G401.6 (cell line): ENCODE data around the gene FBRSL1.
"Not testable (repeated sequence)": the region's sequence is repeated elsewhere in the genome, so short reads cannot be mapped to it uniquely, and the experiment has no call there.

ENCODE experiments used
- FAIRE-seq: peaks from 2 replicates; lab custom pipeline; 2012; peaks lifted over from hg19 to GRCh38; lab: Jason Lieb, UNC

The FBRSL1 gene

GRCh38 chr12:132471858-132472255 is 18.1 kb upstream of the FBRSL1 start:
- FAIRE-seq = no peak

GRCh38 chr12:132472386-132472785 is 17.6 kb upstream of the FBRSL1 start:
- FAIRE-seq = no peak

GRCh38 chr12:132474237-132474741 is 15.7 kb upstream of the FBRSL1 start:
- no peak for FAIRE-seq

DNA sequence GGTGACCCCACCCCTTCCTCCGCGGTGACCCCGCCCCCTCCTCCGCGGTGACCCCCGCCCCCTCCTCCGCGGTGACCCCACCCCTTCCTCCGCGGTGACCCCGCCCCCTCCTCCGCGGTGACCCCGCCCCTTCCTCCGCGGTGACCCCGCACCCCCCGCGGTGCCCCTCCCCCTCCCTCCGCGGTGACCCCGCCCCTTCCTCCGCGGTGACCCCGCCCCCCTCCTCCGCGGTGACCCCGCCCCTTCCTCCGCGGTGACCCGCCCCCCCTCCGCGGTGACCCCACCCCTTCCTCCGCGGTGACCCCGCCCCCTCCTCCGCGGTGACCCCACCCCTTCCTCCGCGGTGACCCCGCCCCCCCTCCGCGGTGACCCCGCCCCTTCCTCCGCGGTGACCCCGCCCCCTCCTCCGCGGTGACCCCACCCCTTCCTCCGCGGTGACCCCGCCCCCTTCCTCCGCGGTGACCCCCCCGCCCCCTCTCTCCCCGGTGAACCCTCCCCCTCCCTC is 15.1 kb upstream of the FBRSL1 start:
- FAIRE-seq = not testable (repeated sequence)

GRCh38 chr12:132475304-132476037 is 14.5 kb upstream of the FBRSL1 start:
- FAIRE-seq = no peak

GRCh38 chr12:132476038-132476414 is 13.9 kb upstream of the FBRSL1 start:
- FAIRE-seq = no peak

DNA sequence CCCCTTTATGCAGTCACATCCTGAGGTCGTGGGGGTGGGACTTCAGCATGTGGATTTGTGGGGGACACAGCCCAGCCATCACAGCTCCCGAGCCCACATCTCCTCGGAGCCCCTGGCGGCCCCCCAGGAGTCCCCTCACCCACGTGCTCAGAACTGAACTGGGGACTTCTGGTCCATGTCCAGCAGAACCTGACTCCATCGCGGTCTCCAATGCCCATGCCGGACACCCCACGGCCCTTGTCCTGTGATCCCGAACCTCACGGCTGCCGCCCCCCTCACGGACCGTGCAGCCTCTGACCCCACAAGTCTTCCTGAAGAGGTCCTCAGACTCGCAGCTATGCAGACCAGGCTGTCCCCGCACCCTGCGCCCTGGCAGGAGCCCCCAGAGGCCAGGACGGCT is 13.5 kb upstream of the FBRSL1 start:
- FAIRE-seq = no peak

GRCh38 chr12:132477017-132477702 is 12.8 kb upstream of the FBRSL1 start:
- FAIRE-seq = no peak

DNA sequence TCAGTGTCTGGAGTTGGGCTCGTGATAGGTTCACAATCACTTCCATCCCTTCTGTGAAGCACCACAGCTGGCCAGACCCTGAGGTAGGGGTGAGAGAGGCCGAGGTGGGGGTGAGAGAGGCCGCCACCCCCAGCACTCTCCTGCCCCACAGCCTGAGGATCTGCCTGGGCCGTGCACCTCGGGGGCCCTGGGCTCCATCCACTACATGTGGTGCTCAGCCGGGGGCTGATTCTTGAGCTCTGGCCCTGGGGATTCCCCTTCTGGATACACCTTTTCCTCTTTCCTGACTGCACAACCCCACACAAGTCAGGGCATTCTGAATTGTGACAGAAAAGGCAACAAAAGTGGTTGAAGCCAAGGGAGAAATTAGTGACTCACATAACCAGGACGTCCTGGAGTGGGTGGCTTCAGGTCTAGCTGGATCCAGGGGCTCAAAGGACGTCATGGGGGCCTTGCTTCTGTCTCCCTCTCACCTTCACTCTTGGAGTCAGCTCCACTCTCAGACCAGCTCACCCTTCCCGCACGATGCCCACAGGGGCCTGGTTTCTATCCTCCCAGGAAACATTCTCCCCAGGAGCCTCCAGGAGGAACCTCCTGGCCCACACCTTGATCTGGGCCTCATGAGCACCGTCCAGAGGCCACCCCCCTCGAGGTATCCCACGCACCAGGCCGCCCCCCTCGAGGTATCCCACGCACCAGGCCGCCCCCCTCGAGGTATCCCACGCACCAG is 12.1 kb upstream of the FBRSL1 start:
- FAIRE-seq = no peak

DNA sequence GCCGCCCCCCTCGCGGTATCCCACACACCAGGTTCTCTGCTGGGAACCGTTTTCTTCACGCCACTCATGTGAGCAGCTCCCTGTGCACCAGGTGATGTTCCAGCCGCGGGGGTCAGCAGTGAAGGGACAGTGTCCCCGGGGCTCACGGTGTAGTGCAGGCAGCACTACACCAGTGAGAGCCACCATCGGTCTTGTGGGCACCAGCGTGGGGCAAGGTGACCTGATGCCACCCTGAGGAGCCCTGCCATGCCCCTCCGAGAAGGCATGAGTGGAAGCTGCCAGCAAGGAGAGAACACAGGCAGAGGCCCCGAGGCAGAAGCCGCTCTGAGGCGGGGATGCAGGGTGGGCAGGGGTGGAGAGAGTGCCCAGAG is 11.5 kb upstream of the FBRSL1 start:
- no peak for FAIRE-seq

GRCh38 chr12:132478845-132479244 is 11.1 kb upstream of the FBRSL1 start:
- FAIRE-seq = no peak

DNA sequence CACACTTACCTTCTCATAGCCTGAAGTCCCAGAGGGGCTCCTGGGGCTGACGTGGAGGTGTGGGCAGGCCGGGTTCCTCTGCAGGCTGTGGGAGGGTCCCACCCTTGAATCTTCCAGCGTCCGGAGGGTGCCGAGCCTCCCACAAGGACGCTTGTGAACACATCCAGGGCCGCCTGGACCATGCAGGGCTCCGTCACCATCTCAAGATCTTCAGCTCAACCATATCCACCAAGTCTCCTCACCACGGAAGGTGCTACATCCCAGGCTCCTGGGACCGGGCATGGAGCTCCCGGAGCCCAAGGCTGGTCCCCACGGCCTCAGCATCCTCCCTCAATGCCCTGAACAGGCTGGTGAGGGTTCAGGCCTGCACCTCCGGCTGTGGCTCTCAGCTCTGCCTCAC is 10.7 kb upstream of the FBRSL1 start:
- no peak for FAIRE-seq

DNA sequence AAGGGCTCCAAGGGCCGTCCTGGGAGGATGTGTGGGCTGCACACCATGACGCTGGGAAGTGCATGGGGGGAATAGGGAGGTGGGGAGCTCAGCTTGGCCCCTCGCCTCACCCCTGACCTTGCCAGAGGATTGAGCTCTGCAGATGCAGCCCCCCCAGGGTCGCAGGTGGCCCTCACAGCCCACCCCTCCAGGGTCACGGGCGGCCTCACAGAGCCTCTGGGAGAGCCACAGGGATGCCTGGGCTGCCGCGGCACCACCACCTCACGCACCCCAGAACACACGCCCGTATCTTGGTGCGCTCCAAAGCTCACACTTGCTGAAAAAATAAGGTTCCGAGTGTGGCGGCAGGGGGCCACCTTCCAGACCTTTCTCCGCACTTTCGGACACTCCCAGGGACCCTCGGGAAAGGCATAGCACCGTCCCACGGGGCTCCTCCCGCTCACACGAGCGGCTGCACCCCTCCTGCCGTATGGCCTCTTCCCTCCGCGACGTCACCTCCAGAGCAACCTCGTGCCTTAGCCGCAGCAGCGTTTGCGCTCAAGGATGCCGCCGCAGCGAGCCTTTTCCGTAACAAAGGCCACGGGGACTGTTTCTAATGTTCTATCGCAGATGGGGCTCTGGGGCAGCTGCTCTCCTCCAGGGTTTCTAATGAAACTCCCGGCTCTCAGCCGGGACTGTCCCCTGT is 9.9 kb upstream of the FBRSL1 start:
- no peak for FAIRE-seq

GRCh38 chr12:132480623-132481132 is 9.3 kb upstream of the FBRSL1 start:
- no peak for FAIRE-seq

- no peak for FAIRE-seq
Observed at GRCh38 chr12:132481345-132481744, 8.6 kb upstream of the FBRSL1 start.

DNA sequence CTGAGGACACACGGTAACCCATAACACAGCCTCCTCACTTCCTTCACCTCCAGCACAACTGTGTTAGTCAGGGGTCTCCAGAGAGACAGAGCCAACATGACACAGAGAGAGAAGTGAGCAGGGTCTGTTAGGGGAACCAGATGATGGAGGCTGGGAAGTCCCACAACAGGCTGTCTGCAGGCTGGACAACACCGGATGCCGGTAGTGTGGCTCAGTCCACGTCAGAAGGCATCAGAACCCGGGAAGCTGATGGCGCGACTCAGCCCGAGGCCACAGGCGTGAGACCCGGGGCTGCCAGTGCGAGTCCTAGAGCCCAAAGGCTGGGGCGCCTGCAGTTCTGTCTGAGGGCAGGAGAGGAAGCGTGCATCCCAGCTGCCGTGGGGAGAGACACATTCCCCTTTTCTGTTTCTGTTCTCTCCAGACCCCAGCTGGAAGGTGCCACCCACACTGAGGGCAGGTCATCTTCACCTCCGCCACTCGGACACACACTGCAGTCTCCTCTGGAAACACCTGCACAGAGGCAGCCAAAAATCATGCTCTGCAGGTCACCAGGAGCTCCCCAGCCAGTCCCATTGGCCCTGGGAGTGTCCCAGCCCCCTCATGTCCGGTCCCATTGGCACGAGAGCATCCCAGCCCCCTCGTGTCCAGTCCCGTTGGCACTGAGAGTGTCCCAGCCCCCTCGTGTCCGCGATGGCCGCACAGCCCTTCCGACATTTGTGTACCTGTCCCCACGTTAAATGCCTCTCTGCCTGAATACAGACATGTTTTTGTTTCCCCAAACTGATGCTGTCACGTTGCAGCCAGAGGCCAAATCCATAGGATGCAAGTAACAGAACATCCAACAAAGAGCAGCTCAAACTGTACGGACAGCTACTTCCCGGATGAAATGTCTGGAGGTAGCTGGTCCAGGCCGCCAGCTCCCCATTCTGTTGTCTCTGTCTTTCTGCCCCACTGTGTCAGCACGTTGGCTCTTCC is 7.9 kb upstream of the FBRSL1 start:
- no peak for FAIRE-seq

- FAIRE-seq = no peak
Observed at GRCh38 chr12:132482771-132483170, 7.2 kb upstream of the FBRSL1 start.

- no peak for FAIRE-seq
Observed at GRCh38 chr12:132483208-132483607, 6.7 kb upstream of the FBRSL1 start.

GRCh38 chr12:132483612-132484011 is 6.3 kb upstream of the FBRSL1 start:
- FAIRE-seq = no peak

DNA sequence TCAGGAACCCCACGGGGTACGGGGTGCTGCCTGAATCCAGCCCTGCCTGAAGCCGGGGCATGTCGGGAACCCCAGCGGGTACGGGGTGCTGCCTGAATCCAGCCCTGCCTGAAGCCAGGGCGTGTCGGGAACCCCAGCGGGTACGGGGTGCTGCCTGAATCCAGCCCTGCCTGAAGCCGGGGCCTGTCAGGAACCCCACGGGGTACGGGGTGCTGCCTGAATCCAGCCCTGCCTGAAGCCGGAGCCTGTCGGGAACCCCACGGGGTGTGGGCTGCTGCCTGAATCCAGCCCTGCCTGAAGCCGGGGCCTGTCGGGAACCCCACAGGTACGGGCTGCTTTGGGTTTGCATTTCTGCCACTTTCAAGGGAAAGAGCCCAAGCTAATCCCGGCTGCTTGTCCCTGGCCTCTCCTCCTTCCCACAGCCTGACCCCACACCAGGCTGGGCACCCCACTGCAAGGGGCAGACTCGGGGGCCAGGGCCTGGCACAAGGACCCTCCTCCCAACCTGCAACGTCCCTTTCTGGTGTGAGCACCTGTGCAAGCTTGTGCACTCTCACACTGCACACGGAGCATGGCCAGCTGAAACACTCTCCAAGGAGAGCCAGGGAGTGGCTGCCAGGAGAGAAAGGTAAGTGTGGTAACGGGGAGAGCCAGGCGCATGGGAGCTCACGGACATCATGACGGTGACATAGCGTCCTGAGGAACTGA is 5.6 kb upstream of the FBRSL1 start:
- FAIRE-seq = no peak
